PC-9 (cell line): Measurements from ENCODE around the gene RGSL1.

ENCODE experiments used
- CTCF ChIP-seq: fragments of 200-600 bp; sonication (generic); conservative IDR thresholded peaks from 2 replicates; pipeline ENCODE4 v1.6.1; 2017; ENCODE audit warnings: mixed run types, antibody characterized with exemption, mild to moderate bottlenecking, moderate library complexity
- EZH2 ChIP-seq: fragments of 200-600 bp; sonication (generic); IDR thresholded peaks from 2 replicates; pipeline ENCODE4 v1.8.0; 2017; ENCODE audit warnings: antibody characterized with exemption, low read depth

- TF ChIP-seq CTCF (no peak), EZH2 (no peak)
Observed at GRCh38 chr1:182426442-182427430, 23.2 kb upstream of the RGSL1 start.
